Measurements from ENCODE around the gene INTU. TPM values are rescaled to one million over a fixed set of nuclear protein-coding genes. Genes with fewer than 3 reads are reported as not detected.

INTU gene
- total RNA-seq, 4 donors from 2014 or later = 5.8 to 19.3 (median 8.3) TPM

- ATAC-seq (ENCODE audit: low FRiP score) (no peak), DNase-seq (ENCODE audit: low spot score) (no peak)
Measured at GRCh38 chr4:127759893-127760292, 127.1 kb downstream of the INTU start.

GRCh38 chr4:127771535-127772275, 138.9 kb downstream of the INTU start:
- no peak for TF ChIP-seq CTCF (IDR thresholded peaks at IDR 0.05)
- ATAC-seq (ENCODE audit: low FRiP score) (no peak), DNase-seq (ENCODE audit: low spot score) (no peak)

More at GRCh38 chr4:127759893-127760292, 127.1 kb downstream of the INTU start:
- no peak for TF ChIP-seq CTCF (IDR thresholded peaks at IDR 0.05)

DNA sequence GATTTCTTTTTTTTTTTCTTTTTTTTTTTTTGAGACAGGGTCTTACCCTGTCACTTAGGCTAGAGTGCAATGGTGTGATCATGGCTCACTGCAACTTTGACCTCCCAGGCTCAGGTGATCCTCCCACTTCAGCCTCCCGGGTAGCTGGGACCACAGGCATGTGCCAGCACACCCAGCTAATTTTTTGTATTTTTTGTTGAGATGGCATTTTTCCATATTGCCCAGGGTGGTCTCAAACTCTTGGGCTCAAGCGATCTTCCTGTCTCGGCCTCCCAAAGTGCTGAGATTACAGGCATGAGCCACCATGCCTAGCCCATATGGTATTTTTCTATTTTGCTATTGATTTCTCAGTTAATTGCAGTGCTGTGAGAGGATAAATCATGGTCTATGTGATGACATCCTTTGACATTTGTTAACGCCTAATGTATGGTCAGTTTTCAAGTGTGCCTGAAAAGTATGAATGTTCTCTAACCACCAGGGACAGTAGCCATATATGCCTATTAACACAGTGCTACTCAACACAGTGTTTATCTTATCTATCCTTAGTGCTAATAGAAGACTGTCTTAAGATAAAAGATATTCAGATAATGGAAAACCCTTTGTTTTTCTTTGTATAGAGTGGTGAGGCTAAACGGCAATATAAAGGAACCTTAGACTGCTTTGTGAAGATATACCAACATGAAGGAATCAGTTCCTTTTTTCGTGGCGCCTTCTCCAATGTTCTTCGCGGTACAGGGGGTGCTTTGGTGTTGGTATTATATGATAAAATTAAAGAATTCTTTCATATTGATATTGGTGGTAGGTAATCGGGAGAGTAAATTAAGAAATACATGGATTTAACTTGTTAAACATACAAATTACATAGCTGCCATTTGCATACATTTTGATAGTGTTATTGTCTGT, 140.3 kb downstream of the INTU start:
- no peak for TF ChIP-seq CTCF (IDR thresholded peaks at IDR 0.05)
- ATAC-seq (ENCODE audit: low FRiP score) (no peak), DNase-seq (ENCODE audit: low spot score) (no peak)

DNA sequence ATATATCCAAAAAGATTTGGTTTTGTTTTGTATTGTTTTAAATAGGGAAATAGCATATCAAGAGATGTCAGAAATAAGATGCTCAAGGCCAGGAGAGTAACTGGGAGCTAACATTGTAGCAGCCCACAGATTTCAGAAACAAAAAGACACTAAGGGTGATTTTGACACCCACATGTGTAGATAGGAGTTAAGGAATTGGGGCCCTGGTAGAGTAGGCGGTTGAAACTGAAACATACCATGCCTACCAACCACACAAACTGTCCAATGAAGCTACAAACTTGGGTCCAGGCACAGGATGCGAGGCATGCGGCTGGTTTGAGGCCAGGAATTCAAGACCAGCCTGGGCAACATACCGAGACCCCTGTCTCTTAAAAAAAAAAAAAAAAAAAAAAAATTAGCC, 143.1 kb downstream of the INTU start:
- no peak for TF ChIP-seq CTCF (IDR thresholded peaks at IDR 0.05)
- no peak for DNase-seq (ENCODE audit: low spot score)

More for the DNA sequence above, 143.1 kb downstream of the INTU start:
- no peak for ATAC-seq (ENCODE audit: low FRiP score)

Other genes with a start within 250 kb of the INTU start
- gene SLC25A31, start 97.4 kb downstream of the INTU start, total RNA-seq = not detected
- 1 to 10 TPM; 1.3 to 4.6 (median 2.1) TPM for gene HSPA4L, start 149.4 kb downstream of the INTU start, total RNA-seq
- gene PLK4, start 247.9 kb downstream of the INTU start, total RNA-seq = 1 to 10 TPM in 2 of 4 donors, under 1 TPM in 2; 0.38 to 2.5 (median 1.1) TPM